Smooth muscle cell (in vitro differentiated cells): ENCODE data around the gene ZNF385D. TPM values are rescaled to one million over a fixed set of nuclear protein-coding genes. Genes with fewer than 3 reads are reported as not detected.

ENCODE experiments used
- DNase-seq: peaks from one replicate; lab custom pipeline; 2025; ENCODE audit not compliant: unreplicated experiment; lab: John Stamatoyannopoulos, UW
- H2AFZ ChIP-seq: fragments of 200-600 bp; sonication (generic); 2 replicates; pipeline ENCODE4 v1.6.0; 2016; ENCODE audit warnings: antibody characterized with exemption, low read depth, mild to moderate bottlenecking
- H3F3A ChIP-seq: fragments of 200-600 bp; sonication (generic); 2 replicates; pipeline ENCODE4 v1.6.0; 2017; ENCODE audit warnings: antibody characterized with exemption, low read depth
- H3K27ac ChIP-seq: fragments of 200-600 bp; sonication (generic); 2 replicates; pipeline ENCODE4 v1.5.1; 2016; ENCODE audit warnings: low read depth, mild to moderate bottlenecking
- H3K27me3 ChIP-seq: fragments of 200-600 bp; sonication (generic); 2 replicates; pipeline ENCODE4 v1.6.1; 2016; ENCODE audit warnings: low read depth, mild to moderate bottlenecking
- H3K36me3 ChIP-seq: fragments of 200-600 bp; sonication (generic); 2 replicates; pipeline ENCODE4 v1.5.1; 2016; ENCODE audit warnings: low read depth
- H3K4me1 ChIP-seq: fragments of 200-600 bp; sonication (generic); 2 replicates; pipeline ENCODE4 v1.5.1; 2016; ENCODE audit warnings: low read depth
- H3K4me2 ChIP-seq: fragments of 200-600 bp; sonication (generic); 2 replicates; pipeline ENCODE4 v1.6.0; 2016; ENCODE audit warnings: mild to moderate bottlenecking
- H3K4me3 ChIP-seq: fragments of 200-600 bp; sonication (generic); 2 replicates; pipeline ENCODE4 v1.5.1; 2016; ENCODE audit warnings: mild to moderate bottlenecking
- H3K79me2 ChIP-seq: fragments of 200-600 bp; sonication (generic); 2 replicates; pipeline ENCODE4 v1.6.0; 2016; ENCODE audit warnings: low read depth, mild to moderate bottlenecking
- H3K9ac ChIP-seq: fragments of 200-600 bp; sonication (generic); 2 replicates; pipeline ENCODE4 v1.6.0; 2016; ENCODE audit warnings: low read depth
- H3K9me3 ChIP-seq: fragments of 200-600 bp; sonication (generic); replicated peaks from 2 replicates; pipeline ENCODE4 v1.5.1; 2016; ENCODE audit warnings: low read depth
- H4K20me1 ChIP-seq: fragments of 200-600 bp; sonication (generic); 2 replicates; pipeline ENCODE4 v1.6.0; 2016; ENCODE audit warnings: low read depth
- WGBS: methylation state at CpG from one replicate; pipeline ENCODE4 v1.1.7; 2016; ENCODE audit warnings: low lambda C conversion rate; 5-methylcytosine and 5-hydroxymethylcytosine counted together
- polyA plus RNA-seq: library from polyadenylated mRNA; unstranded; fragments of >200 nt; fragmentation: Nextera tagmentation; extraction: Ambion mirVana; gene quantifications from 2 replicates; pipeline ENCODE4 v1.2.1, GENCODE V29; 2016
- total RNA-seq: library from RNA; depleted of rRNA; stranded (reverse); fragments of >200 nt; gene quantifications from 2 replicates; pipeline ENCODE4 v1.2.3, GENCODE V29; 2014
- TF ChIP-seq, protein P1 (sequence below): fragments of 200-600 bp; sonication (generic); IDR thresholded peaks from 2 replicates; pipeline ENCODE4 v1.5.1; 2017; ENCODE audit warnings: borderline replicate concordance, mild to moderate bottlenecking, antibody characterized with exemption; ENCODE audit not compliant: insufficient read depth, poor library complexity, severe bottlenecking

The ZNF385D gene
- total and polyA plus RNA-seq, 2 experiments from 2014 or later, result 0.13 to 2.4 TPM

- Histone ChIP-seq H3K4me2 (no peak overlapping the region), H3K27me3 (no peaks in the 10 kb centered on the region), H3K36me3 (no peaks in the 10 kb centered on the region), H3K27ac (no peak overlapping the region), H3K79me2 (no peaks in the 10 kb centered on the region), H3K9ac (no peak overlapping the region), H3K9me3 (no peaks in the 10 kb centered on the region), H3K4me3 (no peak overlapping the region), H3K4me1 (no peaks in the 10 kb centered on the region), H4K20me1 (no peaks in the 10 kb centered on the region), H3F3A (no peaks in the 10 kb centered on the region), H2AFZ (no peak overlapping the region)
- no peak for DNase-seq
- WGBS, result 97% methylated on average over 1 of the region's 1 CpG
- TF ChIP-seq, protein P1, sequence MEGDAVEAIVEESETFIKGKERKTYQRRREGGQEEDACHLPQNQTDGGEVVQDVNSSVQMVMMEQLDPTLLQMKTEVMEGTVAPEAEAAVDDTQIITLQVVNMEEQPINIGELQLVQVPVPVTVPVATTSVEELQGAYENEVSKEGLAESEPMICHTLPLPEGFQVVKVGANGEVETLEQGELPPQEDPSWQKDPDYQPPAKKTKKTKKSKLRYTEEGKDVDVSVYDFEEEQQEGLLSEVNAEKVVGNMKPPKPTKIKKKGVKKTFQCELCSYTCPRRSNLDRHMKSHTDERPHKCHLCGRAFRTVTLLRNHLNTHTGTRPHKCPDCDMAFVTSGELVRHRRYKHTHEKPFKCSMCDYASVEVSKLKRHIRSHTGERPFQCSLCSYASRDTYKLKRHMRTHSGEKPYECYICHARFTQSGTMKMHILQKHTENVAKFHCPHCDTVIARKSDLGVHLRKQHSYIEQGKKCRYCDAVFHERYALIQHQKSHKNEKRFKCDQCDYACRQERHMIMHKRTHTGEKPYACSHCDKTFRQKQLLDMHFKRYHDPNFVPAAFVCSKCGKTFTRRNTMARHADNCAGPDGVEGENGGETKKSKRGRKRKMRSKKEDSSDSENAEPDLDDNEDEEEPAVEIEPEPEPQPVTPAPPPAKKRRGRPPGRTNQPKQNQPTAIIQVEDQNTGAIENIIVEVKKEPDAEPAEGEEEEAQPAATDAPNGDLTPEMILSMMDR, result no peak
Observed at GRCh38 chr3:21778715-21779114, 27.7 kb upstream of the ZNF385D start.

DNA sequence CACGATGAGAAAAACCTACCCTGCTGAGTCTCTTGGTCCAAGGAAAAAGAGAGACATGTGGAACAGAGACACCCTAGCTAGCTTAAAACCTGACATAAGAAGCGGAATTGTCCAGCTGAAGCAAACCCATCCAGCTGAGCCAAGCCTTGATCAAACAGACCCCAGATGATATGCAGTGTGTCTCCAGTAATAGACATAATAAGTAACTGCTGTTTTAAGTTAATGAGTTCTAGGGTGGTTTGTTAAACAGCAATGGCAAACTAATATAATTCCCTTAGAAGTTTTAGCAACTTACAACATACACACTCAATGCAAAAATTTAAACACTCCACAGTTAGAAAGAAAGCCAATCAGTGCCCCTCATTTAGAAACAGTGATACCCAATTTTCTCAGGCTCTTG, 26.8 kb upstream of the ZNF385D start:
- Histone ChIP-seq H3K4me2 (no peak overlapping the region), H3K79me2 (no peaks in the 10 kb centered on the region), H3F3A (no peaks in the 10 kb centered on the region), H3K9ac (no peak overlapping the region), H3K9me3 (no peaks in the 10 kb centered on the region), H4K20me1 (no peaks in the 10 kb centered on the region), H3K27me3 (no peaks in the 10 kb centered on the region), H3K4me1 (no peaks in the 10 kb centered on the region), H2AFZ (no peak overlapping the region), H3K27ac (no peak overlapping the region), H3K4me3 (no peak overlapping the region), H3K36me3 (no peaks in the 10 kb centered on the region)
- DNase-seq, result no peak
- WGBS, result 91% methylated on average over 2 of the region's 2 CpGs
- TF ChIP-seq, protein P1, result no peak

DNA sequence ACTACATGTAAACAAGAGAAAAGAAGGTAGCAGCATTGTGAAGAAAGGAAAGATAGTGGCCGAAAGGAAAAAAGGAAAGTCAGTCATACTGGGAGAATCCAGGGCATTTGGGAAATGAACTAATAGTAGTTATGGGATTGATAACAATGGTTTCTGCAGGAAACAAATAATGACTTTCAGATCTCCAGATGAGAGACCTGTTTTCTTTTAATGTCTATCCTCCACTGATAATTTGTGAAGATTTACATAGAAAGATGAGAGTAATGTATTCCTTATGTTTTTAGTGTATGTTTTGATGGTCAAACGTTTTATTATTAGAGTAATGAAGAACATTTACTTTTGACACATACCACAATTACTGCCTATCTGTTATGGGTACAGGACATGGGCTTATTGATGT, 15.0 kb upstream of the ZNF385D start:
- Histone ChIP-seq H3K36me3 (no peaks in the 10 kb centered on the region), H3K27me3 (no peaks in the 10 kb centered on the region), H4K20me1 (no peaks in the 10 kb centered on the region), H3K27ac (no peak overlapping the region), H3K4me3 (no peak overlapping the region), H2AFZ (no peak overlapping the region), H3K79me2 (no peaks in the 10 kb centered on the region), H3K4me2 (no peak overlapping the region), H3K9ac (no peak overlapping the region), H3K4me1 (no peaks in the 10 kb centered on the region), H3F3A (no peaks in the 10 kb centered on the region), H3K9me3 (no peaks in the 10 kb centered on the region)
- WGBS, result 63% methylated on average over 2 of the region's 2 CpGs
- DNase-seq, result no peak
- TF ChIP-seq, protein P1, result no peak

DNA sequence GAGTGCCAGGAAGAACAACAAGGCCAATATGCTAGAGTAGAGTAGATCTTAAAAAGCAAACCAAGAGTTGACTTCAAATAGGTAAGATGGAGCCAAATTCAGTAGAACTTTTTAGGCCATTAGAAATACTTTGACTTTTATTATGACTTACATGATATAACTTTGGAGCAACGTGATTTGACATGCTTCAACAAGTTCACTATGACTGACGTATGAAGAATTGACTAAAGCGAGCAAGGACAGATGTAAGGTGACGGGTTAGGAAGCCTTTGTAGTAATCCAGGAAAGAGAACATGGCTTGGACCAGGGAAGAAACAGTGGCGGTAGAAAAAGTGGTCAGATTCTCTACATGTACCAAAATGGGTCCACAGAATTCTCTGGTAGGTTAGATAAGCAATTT, 4.9 kb upstream of the ZNF385D start:
- peaks cover 7% of the 10 kb centered on the region for H3K27me3 ChIP-seq
- WGBS, result 83% methylated on average over 5 of the region's 5 CpGs
- no peaks in the 10 kb centered on the region for H3K36me3 ChIP-seq
- TF ChIP-seq, protein P1, result no peak
- DNase-seq, result no peak
- no peak overlapping the region for H3K4me3 ChIP-seq
- H3K4me2 ChIP-seq, result no peak overlapping the region
- H2AFZ ChIP-seq, result no peak overlapping the region
- no peaks in the 10 kb centered on the region for H3F3A ChIP-seq
- no peak overlapping the region for H3K9ac ChIP-seq
- no peak overlapping the region for H3K27ac ChIP-seq
- no peaks in the 10 kb centered on the region for H4K20me1 ChIP-seq
- no peaks in the 10 kb centered on the region for H3K9me3 ChIP-seq
- H3K4me1 ChIP-seq, result no peaks in the 10 kb centered on the region
- H3K79me2 ChIP-seq, result no peaks in the 10 kb centered on the region
